Breast epithelium (tissue), 4 donors: ENCODE measurements around the gene UBE3B. TPM values are rescaled to one million over a fixed set of nuclear protein-coding genes. Genes with fewer than 3 reads are reported as not detected.
"Not testable (repeated sequence)": the region's sequence is repeated elsewhere in the genome, so short reads cannot be mapped to it uniquely, and the experiment has no call there.

Experiments used
- DNase-seq, 2 donors: peaks; one replicate each; pipeline ENCODE4 v3.0.0-alpha.2; 2019; ENCODE audit warnings: low spot score in 2 of 2
- H3K27ac ChIP-seq, 2 donors: fragments of 200-600 bp; sonication (generic) in 1 of 2; one replicate each; pipeline ENCODE4 v1.5.1; 2016 to 2019; ENCODE audit warnings: mild to moderate bottlenecking in 1 of 2
- H3K27me3 ChIP-seq, 2 donors: fragments of 200-600 bp; sonication (generic) in 1 of 2; one replicate each; pipeline versions ENCODE4 v1.5.1 to v1.6.0; 2017 to 2019; ENCODE audit warnings: control low read depth in 1 of 2, mild to moderate bottlenecking in 1 of 2
- H3K36me3 ChIP-seq: fragments of 200-600 bp; one replicate; pipeline ENCODE4 v1.5.1; 2019
- H3K4me1 ChIP-seq, 2 donors: fragments of 200-600 bp; sonication (generic); one replicate each; pipeline ENCODE4 v1.5.1; 2016 to 2019; ENCODE audit warnings: control low read depth in 1 of 2
- H3K4me3 ChIP-seq, 3 donors: fragments of 200-600 bp; sonication (generic); 1 replicate in 2 of 3; 2 replicates in 1 of 3; pipeline ENCODE4 v1.5.1; 2016 to 2019; ENCODE audit warnings: mild to moderate bottlenecking in 3 of 3, moderate library complexity in 2 of 3
- H3K9me3 ChIP-seq, 2 donors: fragments of 200-600 bp; sonication (generic) in 1 of 2; one replicate each; pipeline ENCODE4 v1.5.1; 2016 to 2019; ENCODE audit warnings: control low read depth in 1 of 2
- CTCF ChIP-seq, 3 donors: fragments of 450-650 bp; IDR thresholded peaks; one replicate each; pipeline ENCODE4 v1.5.1; 2016 to 2017; ENCODE audit warnings: antibody characterized with exemption in 3 of 3, mild to moderate bottlenecking in 3 of 3, moderate library complexity in 3 of 3
- POLR2A ChIP-seq: fragments of 450-650 bp; IDR thresholded peaks from one replicate; pipeline ENCODE4 v1.6.1; 2016; ENCODE audit warnings: antibody characterized with exemption, mild to moderate bottlenecking, moderate library complexity
- POLR2AphosphoS5 ChIP-seq, 3 donors: sonication (generic); formaldehyde crosslinking; IDR thresholded peaks; one replicate each; pipeline ENCODE4 v1.6.1; 2017; ENCODE audit warnings: antibody characterized with exemption in 3 of 3
- intact Hi-C: fragments of 100-400 bp; cut with DNase I; formaldehyde crosslinking; loops from one replicate; pipeline ENCODE4 v1.15.1; 2023; ENCODE audit warnings: low total_unique reads
- total RNA-seq, 3 donors: library from RNA; depleted of rRNA; stranded (reverse); fragments of >200 nt; gene quantifications; one replicate each; pipeline ENCODE4 v1.1.0, GENCODE V29; 2016

Gene UBE3B
- total RNA-seq, 3 donors from 2014 or later, result 34.7 to 54.7 (median 47.7) TPM

- Histone ChIP-seq H3K9me3 (no peaks in the 10 kb centered on the region), H3K27me3 (no peaks in the 10 kb centered on the region), H3K27ac (peak overlapping the region in 1 of 2 donors; percentile 53), H3K4me3 (peak overlapping the region in 1 of 3 donors; percentile 9), H3K36me3 (no peaks in the 10 kb centered on the region), H3K4me1 (peaks cover 0 to 7% of the 10 kb centered on the region in 2 donors)
- DNase-seq, result no peak
- intact Hi-C loops, result no loop called here
- TF ChIP-seq POLR2AphosphoS5 (IDR thresholded peaks at IDR 0.05), result no peak
Measured at GRCh38 chr12:109473006-109473405, 4.4 kb upstream of the UBE3B start.

GRCh38 chr12:109473526-109474270, 3.7 kb upstream of the UBE3B start:
- DNase-seq, intact Hi-C loops, H3K36me3 ChIP-seq, H3K9me3 ChIP-seq, H3K27me3 ChIP-seq: not testable (repeated sequence)
- peaks cover 3 to 13% of the 10 kb centered on the region in 2 donors for H3K4me1 ChIP-seq
- peak overlapping the region in 1 of 3 donors; percentile 9 for H3K4me3 ChIP-seq
- H3K27ac ChIP-seq, result peak overlapping the region in 1 of 2 donors; percentile 53

- H3K27ac ChIP-seq, result peak overlapping the region in 1 of 2 donors; percentile 99
Measured at GRCh38 chr12:109475121-109475520, 2.3 kb upstream of the UBE3B start.

GRCh38 chr12:109475993-109476806, 1.2 kb upstream of the UBE3B start:
- H3K4me1 ChIP-seq, result peaks cover 4 to 7% of the 10 kb centered on the region in 2 donors
- no peaks in the 10 kb centered on the region for H3K27me3 ChIP-seq
- no peaks in the 10 kb centered on the region for H3K9me3 ChIP-seq
- H3K4me3 ChIP-seq, result peak overlapping the region; percentile 93 to 96 (median 96)
- TF ChIP-seq POLR2AphosphoS5 (IDR thresholded peaks at IDR 0.05) (no peak), POLR2A (no peak), CTCF (IDR thresholded peaks at IDR 0.05) (no peak)
- H3K27ac ChIP-seq, result peak overlapping the region; percentile 98 to 99
- H3K36me3 ChIP-seq, result no peaks in the 10 kb centered on the region
- DNase-seq, result no peak
- intact Hi-C loops, result no loop called here

More at GRCh38 chr12:109475121-109475520, 2.3 kb upstream of the UBE3B start:
- Histone ChIP-seq H3K36me3 (no peaks in the 10 kb centered on the region), H3K4me1 (peaks cover 4 to 13% of the 10 kb centered on the region in 2 donors), H3K9me3 (no peaks in the 10 kb centered on the region), H3K4me3 (peak overlapping the region in 2 of 3 donors; percentile 96), H3K27me3 (no peaks in the 10 kb centered on the region)
- intact Hi-C loops, result no loop called here
- DNase-seq, result no peak
- TF ChIP-seq POLR2A (no peak), CTCF (IDR thresholded peaks at IDR 0.05) (no peak), POLR2AphosphoS5 (IDR thresholded peaks at IDR 0.05) (no peak)

GRCh38 chr12:109476807-109477184, 638 bp upstream of the UBE3B start:
- Histone ChIP-seq H3K27me3 (no peaks in the 10 kb centered on the region), H3K36me3 (no peaks in the 10 kb centered on the region), H3K4me1 (peaks cover 4 to 6% of the 10 kb centered on the region in 2 donors), H3K27ac (peak overlapping the region; percentile 98 to 99), H3K4me3 (peak overlapping the region; percentile 93 to 96 (median 96)), H3K9me3 (no peaks in the 10 kb centered on the region)
- DNase-seq, result no peak
- TF ChIP-seq CTCF (IDR thresholded peaks at IDR 0.05) (no peak), POLR2AphosphoS5 (IDR thresholded peaks at IDR 0.05) (no peak), POLR2A (no peak)
- intact Hi-C loops, result no loop called here

- H3K27ac ChIP-seq, result peak overlapping the region; percentile 98 to 99
Measured at GRCh38 chr12:109477963-109478315, 505 bp downstream of the UBE3B start.

More at GRCh38 chr12:109477963-109478315, 505 bp downstream of the UBE3B start:
- H3K36me3 ChIP-seq, result no peaks in the 10 kb centered on the region
- intact Hi-C loops, result no loop called here
- no peak for DNase-seq
- no peaks in the 10 kb centered on the region for H3K9me3 ChIP-seq
- H3K4me3 ChIP-seq, result peak overlapping the region; percentile 93 to 96 (median 96)
- H3K4me1 ChIP-seq, result peaks cover 4 to 6% of the 10 kb centered on the region in 2 donors
- no peak for TF ChIP-seq CTCF (IDR thresholded peaks at IDR 0.05)
- TF ChIP-seq POLR2A, result no peak
- TF ChIP-seq POLR2AphosphoS5 (IDR thresholded peaks at IDR 0.05), result no peak
- no peaks in the 10 kb centered on the region for H3K27me3 ChIP-seq
